ENCODE data around the gene KDM4D. TPM values are rescaled to one million over a fixed set of nuclear protein-coding genes. Genes with fewer than 3 reads are reported as not detected.
"Not testable (repeated sequence)": the region's sequence is repeated elsewhere in the genome, so short reads cannot be mapped to it uniquely, and the experiment has no call there.

Gene KDM4D
- polyA plus RNA-seq, 1 donor (not counting 4 experiments of a cell fraction or from before 2014, with no cell fraction given): 1.1 TPM

GRCh38 chr11:95037356-95038035 lies 64.0 kb downstream of the KDM4D start:
- H3K4me1 ChIP-seq (ENCODE audit: control insufficient read depth, extremely low read depth, insufficient read depth, low read length); H3K27me3 ChIP-seq (ENCODE audit: control insufficient read depth, extremely low read depth, insufficient read depth, low read length); H3K36me3 ChIP-seq (ENCODE audit: control insufficient read depth in 2 of 2, extremely low read depth in 1 of 2, insufficient read depth in 2 of 2, low read length in 2 of 2); H3K4me2 ChIP-seq (ENCODE audit: control insufficient read depth, extremely low read depth, insufficient read depth, low read depth, low read length); H4K20me1 ChIP-seq (ENCODE audit: control insufficient read depth, extremely low read depth, insufficient read depth, low read length); H3K27ac ChIP-seq (ENCODE audit: control insufficient read depth, insufficient read depth, low read length); DNase-seq (ENCODE audit: low read depth, low spot score); H3K9me3 ChIP-seq (ENCODE audit: control insufficient read depth, low read depth, low read length); dilution Hi-C loops (cut with MboI; ENCODE audit: extremely low pct_ligation_motif_present, low sequenced_read_pairs); H3K9ac ChIP-seq (ENCODE audit: control insufficient read depth, extremely low read depth, insufficient read depth, low read length); H3K79me2 ChIP-seq (ENCODE audit: control insufficient read depth, insufficient read depth, low read length); FAIRE-seq; H3K9me1 ChIP-seq (ENCODE audit: control insufficient read depth, extremely low read depth, insufficient read depth, low read length): not testable (repeated sequence)
- peak overlapping the region in 2 of 3 experiments; percentile 22 to 31 for H3K4me3 ChIP-seq (ENCODE audit: control insufficient read depth in 2 of 3, extremely low read depth in 1 of 3, insufficient read depth in 2 of 3, low read depth in 1 of 3, low read length in 3 of 3)
- TF ChIP-seq CTCF (optimal IDR thresholded peaks at IDR 0.05 in 1 of 3, IDR thresholded peaks at IDR 0.05 in 1 of 3, conservative IDR thresholded peaks at IDR 0.05 in 1 of 3; ENCODE audit: extremely low read depth in 1 of 3, insufficient read depth in 2 of 3, low read length in 3 of 3): peak in 1 of 3 experiments; percentile 15
- peak overlapping the region; percentile 38 for H2AFZ ChIP-seq (ENCODE audit: control insufficient read depth, low read length)

GRCh38 chr11:95042239-95042638 lies 68.7 kb downstream of the KDM4D start:
- Histone ChIP-seq H3K4me3 (ENCODE audit: control insufficient read depth in 2 of 3, extremely low read depth in 1 of 3, insufficient read depth in 2 of 3, low read depth in 1 of 3, low read length in 3 of 3) (no peak overlapping the region), H3K4me2 (ENCODE audit: control insufficient read depth, extremely low read depth, insufficient read depth, low read depth, low read length) (no peak overlapping the region), H3K9me1 (ENCODE audit: control insufficient read depth, extremely low read depth, insufficient read depth, low read length) (no peaks in the 10 kb centered on the region), H2AFZ (ENCODE audit: control insufficient read depth, low read length) (no peak overlapping the region), H3K9ac (ENCODE audit: control insufficient read depth, extremely low read depth, insufficient read depth, low read length) (no peak overlapping the region), H3K36me3 (ENCODE audit: control insufficient read depth in 2 of 2, extremely low read depth in 1 of 2, insufficient read depth in 2 of 2, low read length in 2 of 2) (no peaks in the 10 kb centered on the region), H4K20me1 (ENCODE audit: control insufficient read depth, extremely low read depth, insufficient read depth, low read length) (no peaks in the 10 kb centered on the region), H3K27me3 (ENCODE audit: control insufficient read depth, extremely low read depth, insufficient read depth, low read length) (peaks cover 8% of the 10 kb centered on the region), H3K9me3 (ENCODE audit: control insufficient read depth, low read depth, low read length) (no peaks in the 10 kb centered on the region), H3K27ac (ENCODE audit: control insufficient read depth, insufficient read depth, low read length) (no peak overlapping the region), H3K4me1 (ENCODE audit: control insufficient read depth, extremely low read depth, insufficient read depth, low read length) (no peaks in the 10 kb centered on the region), H3K79me2 (ENCODE audit: control insufficient read depth, insufficient read depth, low read length) (no peaks in the 10 kb centered on the region)
- dilution Hi-C loops (cut with MboI; ENCODE audit: extremely low pct_ligation_motif_present, low sequenced_read_pairs): no loop called here
- FAIRE-seq: no peak
- TF ChIP-seq CTCF (optimal IDR thresholded peaks at IDR 0.05 in 1 of 3, IDR thresholded peaks at IDR 0.05 in 1 of 3, conservative IDR thresholded peaks at IDR 0.05 in 1 of 3; ENCODE audit: extremely low read depth in 1 of 3, insufficient read depth in 2 of 3, low read length in 3 of 3) (no peak), EZH2 (IDR thresholded peaks at IDR 0.05; ENCODE audit: low read length) (no peak)
- DNase-seq (ENCODE audit: low read depth, low spot score): no peak

All from keratinocyte (primary cell).